HepG2 (cell line): ENCODE data around the gene SLC7A6OS. TPM values are rescaled to one million over a fixed set of nuclear protein-coding genes. Genes with fewer than 3 reads are reported as not detected.

ENCODE experiments used
- AFF4 ChIP-seq: sonication (generic); formaldehyde crosslinking; IDR thresholded peaks from 2 replicates; pipeline ENCODE4 v1.4.0; 2020; ENCODE audit warnings: missing genetic modification reagents
- GABPB1 ChIP-seq: IDR thresholded peaks from 2 replicates; pipeline ENCODE4 v1.6.1; 2016; ENCODE audit warnings: mild to moderate bottlenecking, missing genetic modification reagents, moderate library complexity, missing compliant biosample characterization
- GATAD1 ChIP-seq: IDR thresholded peaks from 2 replicates; pipeline ENCODE4 v1.6.1; 2016; ENCODE audit warnings: missing genetic modification reagents, missing compliant biosample characterization
- HIVEP1 ChIP-seq: sonication (generic); formaldehyde crosslinking; IDR thresholded peaks from 2 replicates; pipeline ENCODE4 v1.4.0; 2020; ENCODE audit warnings: mild to moderate bottlenecking, missing genetic modification reagents
- JUN ChIP-seq: sonication (generic); formaldehyde crosslinking; IDR thresholded peaks from 2 replicates; pipeline ENCODE4 v1.4.0; 2020; ENCODE audit warnings: mild to moderate bottlenecking, missing genetic modification reagents
- MIXL1 ChIP-seq: IDR thresholded peaks from 2 replicates; pipeline ENCODE4 v1.6.1; 2016
- MTF2 ChIP-seq: sonication (generic); formaldehyde crosslinking; IDR thresholded peaks from 2 replicates; pipeline ENCODE4 v1.5.0; 2020; ENCODE audit warnings: missing genetic modification reagents, borderline replicate concordance
- PRDM4 ChIP-seq: sonication (generic); formaldehyde crosslinking; IDR thresholded peaks from 2 replicates; pipeline ENCODE4 v1.9.0; 2021; ENCODE audit warnings: missing genetic modification reagents, borderline replicate concordance
- THAP7 ChIP-seq: sonication (generic); formaldehyde crosslinking; IDR thresholded peaks from 2 replicates; pipeline ENCODE4 v1.8.1; 2023; ENCODE audit warnings: mild to moderate bottlenecking, missing genetic modification reagents
- ZKSCAN8 ChIP-seq: IDR thresholded peaks from 2 replicates; pipeline ENCODE4 v1.6.1; 2016; ENCODE audit warnings: borderline replicate concordance, missing genetic modification reagents, missing compliant biosample characterization
- ZNF747 ChIP-seq: sonication (generic); formaldehyde crosslinking; IDR thresholded peaks from 2 replicates; pipeline ENCODE4 v1.8.1; 2023; ENCODE audit warnings: missing genetic modification reagents, mild to moderate bottlenecking, borderline replicate concordance
- polyA plus RNA-seq, 8 experiments: library from polyadenylated mRNA; depleted of rRNA in 3 of 8; stranded (reverse) in 7 of 8; unstranded in 1 of 8; fragments of >200 nt; fragmentation: Illumina TruSeq in 4 of 8; extraction: Trizol in 4 of 8; gene quantifications; 2 replicates each; pipeline versions ENCODE4 v1.2.1 to v1.2.3, GENCODE V29; 2011 to 2016; ENCODE audit warnings: low read depth in 4 of 8, missing spikeins in 1 of 8, mixed read lengths in 1 of 8; ENCODE audit not compliant: insufficient read depth in 1 of 8
- total RNA-seq, 5 experiments: library from RNA; depleted of rRNA; stranded (reverse); fragments of >200 nt; fragmentation: Illumina TruSeq; extraction: Trizol; gene quantifications; 2 replicates each; pipeline ENCODE4 v1.2.3, GENCODE V29; 2016; ENCODE audit warnings: low read depth in 1 of 5
- TF ChIP-seq, protein P1 (sequence below): IDR thresholded peaks from 2 replicates; pipeline ENCODE4 v1.6.1; 2012; ENCODE audit warnings: low read length, improper control_type of control experiment
- TF ChIP-seq, protein P2 (sequence below): sonication (generic); formaldehyde crosslinking; IDR thresholded peaks from 2 replicates; pipeline ENCODE4 v1.4.0; 2020; ENCODE audit warnings: mild to moderate bottlenecking, missing genetic modification reagents, borderline replicate concordance

Gene SLC7A6OS
- total and polyA plus RNA-seq, 2 of the 13 experiments (the other 11 are each of a cell fraction or from before 2014, with no cell fraction given): 11.2 to 21.5 TPM

- TF ChIP-seq THAP7 (CRISPR knock-in tag): 0 out of 2 replicates have a peak, but pooled peaks have one; percentile 62
- TF ChIP-seq, protein P1, sequence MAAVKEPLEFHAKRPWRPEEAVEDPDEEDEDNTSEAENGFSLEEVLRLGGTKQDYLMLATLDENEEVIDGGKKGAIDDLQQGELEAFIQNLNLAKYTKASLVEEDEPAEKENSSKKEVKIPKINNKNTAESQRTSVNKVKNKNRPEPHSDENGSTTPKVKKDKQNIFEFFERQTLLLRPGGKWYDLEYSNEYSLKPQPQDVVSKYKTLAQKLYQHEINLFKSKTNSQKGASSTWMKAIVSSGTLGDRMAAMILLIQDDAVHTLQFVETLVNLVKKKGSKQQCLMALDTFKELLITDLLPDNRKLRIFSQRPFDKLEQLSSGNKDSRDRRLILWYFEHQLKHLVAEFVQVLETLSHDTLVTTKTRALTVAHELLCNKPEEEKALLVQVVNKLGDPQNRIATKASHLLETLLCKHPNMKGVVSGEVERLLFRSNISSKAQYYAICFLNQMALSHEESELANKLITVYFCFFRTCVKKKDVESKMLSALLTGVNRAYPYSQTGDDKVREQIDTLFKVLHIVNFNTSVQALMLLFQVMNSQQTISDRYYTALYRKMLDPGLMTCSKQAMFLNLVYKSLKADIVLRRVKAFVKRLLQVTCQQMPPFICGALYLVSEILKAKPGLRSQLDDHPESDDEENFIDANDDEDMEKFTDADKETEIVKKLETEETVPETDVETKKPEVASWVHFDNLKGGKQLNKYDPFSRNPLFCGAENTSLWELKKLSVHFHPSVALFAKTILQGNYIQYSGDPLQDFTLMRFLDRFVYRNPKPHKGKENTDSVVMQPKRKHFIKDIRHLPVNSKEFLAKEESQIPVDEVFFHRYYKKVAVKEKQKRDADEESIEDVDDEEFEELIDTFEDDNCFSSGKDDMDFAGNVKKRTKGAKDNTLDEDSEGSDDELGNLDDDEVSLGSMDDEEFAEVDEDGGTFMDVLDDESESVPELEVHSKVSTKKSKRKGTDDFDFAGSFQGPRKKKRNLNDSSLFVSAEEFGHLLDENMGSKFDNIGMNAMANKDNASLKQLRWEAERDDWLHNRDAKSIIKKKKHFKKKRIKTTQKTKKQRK: no peak
- no peak for TF ChIP-seq ZNF747
- TF ChIP-seq ZKSCAN8: no peak
- no peak for TF ChIP-seq JUN (CRISPR knock-in tag)
- TF ChIP-seq, protein P2, sequence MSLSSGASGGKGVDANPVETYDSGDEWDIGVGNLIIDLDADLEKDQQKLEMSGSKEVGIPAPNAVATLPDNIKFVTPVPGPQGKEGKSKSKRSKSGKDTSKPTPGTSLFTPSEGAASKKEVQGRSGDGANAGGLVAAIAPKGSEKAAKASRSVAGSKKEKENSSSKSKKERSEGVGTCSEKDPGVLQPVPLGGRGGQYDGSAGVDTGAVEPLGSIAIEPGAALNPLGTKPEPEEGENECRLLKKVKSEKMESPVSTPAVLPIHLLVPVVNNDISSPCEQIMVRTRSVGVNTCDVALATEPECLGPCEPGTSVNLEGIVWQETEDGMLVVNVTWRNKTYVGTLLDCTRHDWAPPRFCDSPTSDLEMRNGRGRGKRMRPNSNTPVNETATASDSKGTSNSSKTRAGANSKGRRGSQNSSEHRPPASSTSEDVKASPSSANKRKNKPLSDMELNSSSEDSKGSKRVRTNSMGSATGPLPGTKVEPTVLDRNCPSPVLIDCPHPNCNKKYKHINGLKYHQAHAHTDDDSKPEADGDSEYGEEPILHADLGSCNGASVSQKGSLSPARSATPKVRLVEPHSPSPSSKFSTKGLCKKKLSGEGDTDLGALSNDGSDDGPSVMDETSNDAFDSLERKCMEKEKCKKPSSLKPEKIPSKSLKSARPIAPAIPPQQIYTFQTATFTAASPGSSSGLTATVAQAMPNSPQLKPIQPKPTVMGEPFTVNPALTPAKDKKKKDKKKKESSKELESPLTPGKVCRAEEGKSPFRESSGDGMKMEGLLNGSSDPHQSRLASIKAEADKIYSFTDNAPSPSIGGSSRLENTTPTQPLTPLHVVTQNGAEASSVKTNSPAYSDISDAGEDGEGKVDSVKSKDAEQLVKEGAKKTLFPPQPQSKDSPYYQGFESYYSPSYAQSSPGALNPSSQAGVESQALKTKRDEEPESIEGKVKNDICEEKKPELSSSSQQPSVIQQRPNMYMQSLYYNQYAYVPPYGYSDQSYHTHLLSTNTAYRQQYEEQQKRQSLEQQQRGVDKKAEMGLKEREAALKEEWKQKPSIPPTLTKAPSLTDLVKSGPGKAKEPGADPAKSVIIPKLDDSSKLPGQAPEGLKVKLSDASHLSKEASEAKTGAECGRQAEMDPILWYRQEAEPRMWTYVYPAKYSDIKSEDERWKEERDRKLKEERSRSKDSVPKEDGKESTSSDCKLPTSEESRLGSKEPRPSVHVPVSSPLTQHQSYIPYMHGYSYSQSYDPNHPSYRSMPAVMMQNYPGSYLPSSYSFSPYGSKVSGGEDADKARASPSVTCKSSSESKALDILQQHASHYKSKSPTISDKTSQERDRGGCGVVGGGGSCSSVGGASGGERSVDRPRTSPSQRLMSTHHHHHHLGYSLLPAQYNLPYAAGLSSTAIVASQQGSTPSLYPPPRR: no peak; the same call in 1 of the 2 replicates
- TF ChIP-seq MIXL1: no peak
- no peak for TF ChIP-seq AFF4 (CRISPR knock-in tag)
- TF ChIP-seq GABPB1 (CRISPR knock-in tag): no peak; the same call in 1 of the 2 replicates
- TF ChIP-seq MTF2 (CRISPR knock-in tag): no peak
- no peak for TF ChIP-seq HIVEP1 (CRISPR knock-in tag)
- no peak for TF ChIP-seq PRDM4 (CRISPR knock-in tag)
- TF ChIP-seq GATAD1 (CRISPR knock-in tag): peak; percentile 56
Observed at GRCh38 chr16:68328151-68328859, 17.6 kb upstream of the SLC7A6OS start (continued).
